HG02852 (cell line): ENCODE results near the gene THAP11.
"Not testable (repeated sequence)": the region's sequence is repeated elsewhere in the genome, so short reads cannot be mapped to it uniquely, and the experiment has no call there.

ENCODE experiments used
- ATAC-seq: cut with Tn5 transposase; IDR thresholded peaks from one replicate; pipeline ENCODE4 v1.9.1; 2021; ENCODE audit warnings: mild to moderate bottlenecking, moderate library complexity; ENCODE audit not compliant: unreplicated experiment

Gene THAP11

GRCh38 chr16:67834242-67834614 is 7.9 kb upstream of the THAP11 start:
- no peak for ATAC-seq

DNA sequence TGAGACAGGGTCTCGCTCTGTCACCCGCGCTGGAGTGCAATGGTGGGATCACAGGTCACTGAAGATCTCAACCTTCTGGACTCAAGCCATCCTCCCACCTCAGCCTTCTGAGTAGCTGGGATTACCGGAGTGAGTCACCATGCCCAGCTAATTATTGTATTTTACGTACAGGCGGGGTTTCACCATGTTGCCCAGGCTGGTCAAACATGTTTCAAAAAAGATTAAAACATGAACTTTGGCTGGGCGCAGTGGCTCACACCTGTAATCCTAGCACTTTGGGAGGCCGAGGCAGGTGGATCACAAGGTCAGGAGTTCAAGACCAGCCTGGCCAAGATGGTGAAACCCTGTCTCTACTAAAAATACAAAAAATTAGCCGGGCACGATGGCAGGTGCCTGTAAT is 4.9 kb upstream of the THAP11 start:
- ATAC-seq, result not testable (repeated sequence)

- ATAC-seq, result no peak
Observed at GRCh38 chr16:67837811-67838210, 4.3 kb upstream of the THAP11 start.

DNA sequence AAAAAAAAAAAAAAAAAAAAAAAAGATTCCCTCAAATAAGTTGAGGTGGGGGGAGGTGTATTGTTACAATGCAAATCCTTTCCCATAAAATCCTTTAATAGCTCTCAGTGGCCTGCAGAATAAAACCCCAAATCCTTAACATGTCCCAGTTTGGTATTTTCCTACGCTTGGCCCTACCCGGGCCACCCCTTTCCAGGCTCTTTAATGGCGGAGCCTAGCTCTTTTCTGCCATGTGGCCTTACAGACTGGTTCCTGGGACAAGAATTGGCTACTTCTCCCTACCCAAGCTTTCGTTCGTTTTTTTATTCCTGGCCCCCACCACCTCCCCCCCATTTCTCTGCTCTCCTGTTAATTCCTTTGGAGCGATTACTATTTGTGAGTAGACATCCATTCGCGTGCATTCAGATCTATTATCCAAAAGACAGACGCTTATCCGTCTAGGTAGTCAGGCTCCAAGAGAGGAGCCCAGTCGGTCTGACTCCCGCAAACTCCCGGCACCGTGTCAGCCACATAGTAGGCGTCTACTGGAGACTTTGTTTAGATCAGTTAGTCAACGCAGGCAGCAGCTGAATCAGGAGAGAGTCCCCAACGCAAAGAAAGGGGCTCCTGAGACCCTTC is 813 bp upstream of the THAP11 start:
- ATAC-seq, result no peak

- peak; percentile 6 for ATAC-seq
Observed at GRCh38 chr16:67842509-67843342, 606 bp downstream of the THAP11 start.

DNA sequence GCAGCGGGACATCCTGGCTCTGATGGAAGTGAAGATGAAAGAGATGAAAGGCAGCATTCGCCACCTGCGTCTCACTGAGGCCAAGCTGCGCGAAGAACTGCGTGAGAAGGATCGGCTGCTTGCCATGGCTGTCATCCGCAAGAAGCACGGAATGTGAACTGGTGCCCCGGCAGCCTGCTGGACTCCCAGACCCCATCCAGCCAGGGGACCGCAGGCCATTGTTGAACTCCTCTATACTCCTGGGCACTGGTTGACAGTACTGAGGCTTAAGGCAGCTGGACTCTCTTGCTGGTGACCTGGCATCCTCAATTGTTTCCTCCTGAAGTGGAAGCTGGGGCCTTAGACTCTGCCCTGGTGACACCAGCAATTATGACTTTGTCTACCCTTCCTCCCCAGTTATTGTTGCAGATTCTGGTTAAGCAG is 1.2 kb downstream of the THAP11 start:
- ATAC-seq, result no peak

DNA sequence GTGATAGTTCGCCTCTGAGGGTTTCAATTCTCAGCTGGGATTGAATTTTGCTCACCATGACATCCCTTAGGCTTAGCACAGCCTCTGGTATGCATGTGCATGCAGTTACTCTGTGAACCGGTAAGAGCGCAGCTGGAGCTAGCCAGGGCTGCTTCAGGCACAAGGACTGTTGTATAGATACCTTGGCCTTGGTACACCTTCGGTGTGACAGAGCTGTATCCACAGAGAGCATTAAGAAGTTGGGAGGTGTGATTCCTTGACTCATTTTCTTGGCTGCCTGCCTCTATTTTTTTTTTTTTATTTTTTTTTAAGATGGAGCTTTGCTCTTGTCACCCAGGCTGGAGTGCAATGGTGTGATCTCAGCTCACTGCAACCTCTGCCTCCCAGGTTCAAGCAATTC is 2.4 kb downstream of the THAP11 start:
- ATAC-seq, result no peak

DNA sequence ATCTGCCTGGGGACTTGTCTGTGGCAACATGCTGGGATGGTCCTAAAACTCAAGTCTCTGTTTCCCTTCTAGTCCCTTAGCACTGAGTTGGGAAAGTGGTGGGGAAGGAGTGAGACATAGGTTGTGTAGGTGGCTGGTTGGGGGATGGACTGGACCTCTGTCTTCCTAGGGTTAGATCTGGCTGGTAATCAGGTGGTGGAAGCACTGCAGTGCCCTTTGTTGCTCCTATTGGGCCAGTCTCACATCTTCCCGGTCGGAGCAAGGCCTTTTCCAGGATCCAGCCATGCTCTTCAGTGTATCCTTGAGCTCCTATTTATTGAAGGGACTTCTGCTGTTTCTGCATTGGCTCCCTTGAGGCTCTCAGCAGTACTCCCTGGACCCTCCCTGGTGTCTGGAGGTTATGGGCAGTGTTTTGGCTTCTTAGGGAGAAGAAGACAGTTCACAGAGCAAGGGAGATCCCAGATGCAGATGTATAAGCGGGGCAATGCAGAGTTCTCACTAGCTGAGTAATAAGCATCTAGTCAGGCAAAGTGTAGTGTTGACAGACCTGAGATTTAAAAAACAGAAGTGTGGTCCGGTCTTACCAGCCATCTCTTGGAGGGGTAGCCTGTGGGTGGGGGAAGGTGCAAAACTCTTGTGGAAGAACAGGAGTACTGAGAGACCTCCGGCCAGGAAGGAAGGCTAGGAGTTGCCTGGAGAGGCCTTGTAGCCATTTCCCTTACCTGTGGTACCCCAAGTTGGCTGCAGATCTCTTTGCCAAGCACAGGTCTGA is 3.4 kb downstream of the THAP11 start:
- no peak for ATAC-seq

- no peak for ATAC-seq
Observed at GRCh38 chr16:67846063-67846319, 3.9 kb downstream of the THAP11 start.

DNA sequence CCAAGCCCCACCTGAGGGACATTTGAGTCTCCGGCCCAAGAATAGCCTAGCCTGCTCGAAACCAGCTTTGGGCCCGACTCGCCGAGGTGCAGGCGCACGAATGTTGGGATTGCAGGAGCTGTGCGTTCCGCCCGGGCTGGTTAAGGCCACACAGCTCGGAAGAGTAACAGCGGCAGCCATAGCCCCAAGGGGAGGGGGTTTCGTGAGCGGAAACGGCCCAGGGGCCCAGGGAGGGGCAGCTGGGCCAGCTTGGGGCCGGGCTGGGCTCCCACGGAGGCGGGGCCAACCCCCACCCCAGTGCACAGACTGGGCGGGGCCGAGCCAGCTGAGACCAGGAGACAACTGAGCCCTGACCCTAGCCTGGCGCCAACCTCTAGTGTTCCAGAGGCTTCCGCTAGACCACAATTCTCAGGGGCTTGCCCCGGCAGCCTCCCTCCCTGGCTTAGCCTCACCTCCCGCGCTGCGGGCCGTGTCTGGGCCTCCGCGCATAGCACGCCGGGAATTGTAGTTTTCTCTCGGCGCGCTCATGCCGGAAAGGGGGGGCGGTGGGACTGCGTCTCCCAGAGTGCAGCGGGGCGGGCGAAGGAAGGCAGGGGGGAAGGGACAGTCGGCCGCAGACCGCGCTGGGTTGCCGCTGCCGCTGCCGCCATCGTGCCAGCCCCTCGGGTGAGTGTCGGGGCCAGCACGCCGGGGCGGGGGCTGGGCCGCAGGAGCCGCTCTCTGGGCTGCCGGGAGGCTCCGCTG is 4.4 kb downstream of the THAP11 start, which contains the start of gene NUTF2:
Gene NUTF2 (plus strand): TSS at position 614 of the 744 bp plus-strand sequence. CDS start 18,198 bp downstream, outside the sequence.
- ATAC-seq, result peak; percentile 53

- peak; percentile 46 for ATAC-seq
Observed at GRCh38 chr16:67847064-67847861, 5.1 kb downstream of the THAP11 start, which contains the start of gene CENPT. Gene CENPT, minus strand, starts transcription at chr16:67847693. Its CDS starts 13,834 bp downstream, at chr16:67833859.

DNA sequence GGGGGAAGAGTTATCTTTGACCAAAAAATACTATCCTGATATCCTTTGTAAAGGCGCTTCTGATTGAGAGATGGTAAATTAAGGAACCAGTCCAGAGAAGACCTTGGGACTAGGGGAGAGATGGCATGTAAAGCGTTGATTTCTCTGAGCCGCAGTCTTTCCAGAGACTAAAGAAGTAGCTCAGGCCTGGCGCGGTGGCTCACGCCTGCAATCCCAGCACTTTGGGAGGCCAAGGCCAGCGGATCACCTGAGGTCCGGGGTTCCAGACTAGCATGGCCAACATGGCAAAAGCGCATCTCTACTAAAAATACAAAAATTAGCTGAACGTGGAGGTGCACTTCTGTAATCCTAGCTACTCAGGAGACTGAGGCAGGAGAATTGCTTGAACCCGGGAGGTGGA is 6.0 kb downstream of the THAP11 start:
- no peak for ATAC-seq

- no peak for ATAC-seq
Observed at GRCh38 chr16:67853670-67854069, 11.6 kb downstream of the THAP11 start.

- no peak for ATAC-seq
Observed at GRCh38 chr16:67855789-67856188, 13.7 kb downstream of the THAP11 start.

- no peak for ATAC-seq
Observed at GRCh38 chr16:67856927-67857546, 14.9 kb downstream of the THAP11 start.

GRCh38 chr16:67857547-67858233 is 15.6 kb downstream of the THAP11 start:
- no peak for ATAC-seq

- no peak for ATAC-seq
Observed at GRCh38 chr16:67858500-67858899, 16.4 kb downstream of the THAP11 start.

DNA sequence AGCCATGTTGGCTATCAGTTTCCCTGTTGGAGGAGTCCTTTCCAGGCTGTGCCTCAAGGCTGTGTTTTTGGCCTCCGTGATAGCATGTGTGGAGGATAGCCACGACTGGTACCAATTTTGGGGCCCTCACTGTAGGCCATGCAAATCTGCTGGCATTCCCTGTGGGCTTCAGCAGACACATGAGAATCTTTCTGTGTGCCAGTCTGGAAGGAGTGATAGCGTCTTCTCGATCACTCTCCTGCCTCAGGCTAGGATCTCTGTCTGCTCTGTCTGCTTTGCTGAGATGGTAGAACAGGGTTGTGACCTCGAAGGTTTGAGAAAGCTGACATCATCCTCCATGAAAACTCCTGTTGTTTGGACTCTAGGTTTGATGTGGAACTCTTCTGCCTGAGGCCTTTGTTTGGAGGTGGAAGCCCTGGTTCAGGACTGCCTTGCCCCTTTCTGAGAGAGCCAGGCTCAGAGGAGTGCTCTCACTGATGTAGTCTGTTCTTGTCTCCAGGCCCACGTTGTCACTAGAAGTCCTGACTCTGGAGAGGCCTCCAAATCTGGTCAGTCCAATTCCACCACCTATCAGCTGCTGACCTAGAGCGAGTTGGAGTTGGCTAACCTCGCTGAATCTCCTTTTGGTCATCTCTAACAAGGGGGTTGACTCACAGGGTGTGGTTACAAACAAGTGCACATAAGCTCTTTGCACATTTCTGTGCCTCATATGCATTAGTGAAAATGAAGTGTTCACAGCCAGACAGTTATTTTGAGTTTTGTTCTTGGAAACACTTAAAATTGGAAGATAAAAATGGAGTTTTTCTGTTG is 18.7 kb downstream of the THAP11 start:
- no peak for ATAC-seq
